Transverse colon (tissue), 4 donors: ENCODE data around the gene TEX11. TPM values are rescaled to one million over a fixed set of nuclear protein-coding genes. Genes with fewer than 3 reads are reported as not detected.

Experiments used
- DNase-seq: peaks from one replicate; pipeline ENCODE4 v3.0.0-alpha.2; 2019
- H3K27ac ChIP-seq, 4 donors: fragments of 200-600 bp; sonication (generic); 2 replicates each; pipeline ENCODE4 v1.5.1; 2016 to 2018; ENCODE audit warnings: inconsistent platforms in 4 of 4
- H3K27me3 ChIP-seq: fragments of 200-600 bp; sonication (generic); 2 replicates; pipeline ENCODE4 v1.5.1; 2017; ENCODE audit warnings: inconsistent platforms
- H3K36me3 ChIP-seq, 4 donors: fragments of 200-600 bp; sonication (generic); 2 replicates each; pipeline ENCODE4 v1.5.1; 2017 to 2019; ENCODE audit warnings: inconsistent platforms in 4 of 4
- H3K4me1 ChIP-seq, 4 donors: fragments of 200-600 bp; sonication (generic); 2 replicates each; pipeline ENCODE4 v1.5.1; 2017 to 2020; ENCODE audit warnings: inconsistent platforms in 4 of 4
- H3K4me3 ChIP-seq, 4 donors: fragments of 200-600 bp; sonication (generic); 1 replicate in 1 of 4; 2 replicates in 3 of 4; pipeline versions ENCODE4 v1.5.1 to v1.6.1; 2017 to 2019; ENCODE audit warnings: inconsistent platforms in 4 of 4
- H3K9me3 ChIP-seq, 2 donors: fragments of 200-600 bp; sonication (generic); 2 replicates each; pipeline ENCODE4 v1.5.1; 2017 to 2019; ENCODE audit warnings: inconsistent platforms in 2 of 2
- CTCF ChIP-seq, 5 experiments: fragments of 200-600 bp in 3 of 5; fragments of 450-650 bp in 2 of 5; sonication (generic) in 3 of 5; IDR thresholded peaks; 1 replicate in 2 of 5; 2 replicates in 3 of 5; pipeline ENCODE4 v1.5.1; 2016 to 2017; ENCODE audit warnings: antibody characterized with exemption in 5 of 5, inconsistent platforms in 3 of 5, mild to moderate bottlenecking in 2 of 5, moderate library complexity in 1 of 5
- EP300 ChIP-seq: sonication (generic); formaldehyde crosslinking; IDR thresholded peaks from one replicate; pipeline ENCODE4 v1.6.1; 2017; ENCODE audit warnings: antibody characterized with exemption, low read depth
- POLR2A ChIP-seq: fragments of 450-650 bp; IDR thresholded peaks from one replicate; pipeline ENCODE4 v1.6.1; 2016; ENCODE audit warnings: antibody characterized with exemption, mild to moderate bottlenecking, moderate library complexity
- POLR2AphosphoS5 ChIP-seq, 3 donors: sonication (generic); formaldehyde crosslinking; IDR thresholded peaks; one replicate each; pipeline ENCODE4 v1.6.1; 2016; ENCODE audit warnings: antibody characterized with exemption in 3 of 3
- WGBS, 2 donors: methylation state at CpG; one replicate each; pipeline ENCODE4 v1.1.5; 2018; ENCODE audit warnings: low coverage in 1 of 2; 5-methylcytosine and 5-hydroxymethylcytosine counted together
- in situ Hi-C, 4 donors: fragments of 200-750 bp; cut with MboI; loops; one replicate each; pipeline versions ENCODE4 v1.15.0 to v1.15.1; 2017; ENCODE audit warnings: low sequenced_read_pairs in 3 of 4, low pct_ligation_motif_present in 1 of 4, low pct_unique_long_range_greater_than_20kb in 1 of 4
- intact Hi-C: fragments of 100-400 bp; cut with DNase I; formaldehyde crosslinking; loops from one replicate; pipeline ENCODE4 v1.15.1; 2023; ENCODE audit warnings: low total_unique reads
- total RNA-seq, 4 donors: library from RNA; depleted of rRNA; stranded (reverse); fragments of >200 nt; gene quantifications; one replicate each; pipeline ENCODE4 v1.1.0, GENCODE V29; 2016

Gene TEX11
- total RNA-seq, 4 donors from 2014 or later, result 0.27 to 0.79 TPM; not detected in 2

DNA sequence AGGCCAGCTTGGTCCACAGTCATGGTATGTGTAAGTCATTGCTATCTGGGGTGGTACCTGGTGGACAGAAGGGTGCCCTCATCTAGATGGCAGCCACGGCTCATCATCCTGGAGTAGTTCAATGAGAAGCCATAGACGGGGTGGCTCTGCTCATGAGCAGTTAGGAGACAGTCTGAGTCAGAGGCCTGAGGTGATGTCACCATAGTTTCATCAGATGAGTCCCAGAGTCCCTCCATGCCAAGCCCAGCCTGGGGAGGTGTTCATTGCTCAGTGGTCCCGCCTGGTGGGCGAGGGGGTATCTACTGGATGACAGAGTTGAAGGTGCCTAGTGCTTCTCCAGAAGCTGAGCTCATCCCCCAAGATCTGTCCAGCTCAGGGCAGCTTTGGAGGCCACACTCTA lies 414.1 kb downstream of the TEX11 start:
- Histone ChIP-seq H3K9me3 (no peaks in the 10 kb centered on the region), H3K4me1 (no peaks in the 10 kb centered on the region), H3K27ac (no peak overlapping the region), H3K27me3 (no peaks in the 10 kb centered on the region), H3K36me3 (no peaks in the 10 kb centered on the region), H3K4me3 (no peak overlapping the region)
- DNase-seq, result no peak
- TF ChIP-seq CTCF (IDR thresholded peaks at IDR 0.05), result no peak
- TF ChIP-seq EP300, result no peak
- no peak for TF ChIP-seq POLR2A
- no peak for TF ChIP-seq POLR2AphosphoS5 (IDR thresholded peaks at IDR 0.05)
- in situ Hi-C loops, result no loop called here
- WGBS, 2 donors, result 58% methylated on average over 4 of the region's 4 CpGs; no CpG with 5 or more reads in 1 of the 2 donors
- intact Hi-C loops, result no loop called here

GRCh38 chrX:70488856-70489255 lies 419.7 kb downstream of the TEX11 start:
- peaks cover 0 to 18% (median 5%) of the 10 kb centered on the region in 4 donors for H3K4me1 ChIP-seq
- WGBS, 2 donors, result 57 to 60% methylated on average over 2 of the region's 2 CpGs
- no peak overlapping the region for H3K27ac ChIP-seq
- H3K27me3 ChIP-seq, result no peaks in the 10 kb centered on the region
- no peaks in the 10 kb centered on the region for H3K9me3 ChIP-seq
- TF ChIP-seq POLR2AphosphoS5 (IDR thresholded peaks at IDR 0.05) (no peak), EP300 (no peak), POLR2A (no peak), CTCF (IDR thresholded peaks at IDR 0.05) (no peak)
- H3K36me3 ChIP-seq, result no peaks in the 10 kb centered on the region
- in situ Hi-C loops, result no loop called here
- intact Hi-C loops, result no loop called here
- H3K4me3 ChIP-seq, result no peak overlapping the region
- no peak for DNase-seq

DNA sequence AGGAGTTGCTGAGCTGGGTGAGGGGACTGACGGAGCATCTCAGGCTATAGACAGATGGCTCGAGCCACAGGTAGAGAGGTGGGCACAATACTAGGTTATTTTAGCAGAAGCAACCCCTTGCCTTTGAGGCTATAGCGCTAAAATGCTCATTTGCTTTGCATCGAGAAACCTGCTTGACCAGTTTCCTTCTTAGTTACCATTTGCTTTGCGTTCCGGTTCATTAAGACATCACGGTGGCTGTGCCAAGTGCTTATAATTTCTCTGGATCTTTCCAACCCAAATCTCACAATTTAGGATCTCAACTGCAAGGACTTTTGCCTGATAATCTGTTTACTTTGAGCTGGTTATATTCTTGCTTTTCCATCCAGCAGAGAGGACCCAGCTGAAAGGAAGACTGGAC lies 423.0 kb downstream of the TEX11 start:
- DNase-seq, result no peak
- intact Hi-C loops, result no loop called here
- WGBS, 2 donors, result 56% methylated on average over 7 of the region's 7 CpGs; no CpG with 5 or more reads in 1 of the 2 donors

GRCh38 chrX:70482300-70482699 lies 426.2 kb downstream of the TEX11 start:
- Histone ChIP-seq H3K9me3 (no peaks in the 10 kb centered on the region), H3K36me3 (no peaks in the 10 kb centered on the region), H3K27ac (peak overlapping the region; percentile 82 to 92 (median 86)), H3K27me3 (no peaks in the 10 kb centered on the region), H3K4me1 (peaks cover 9 to 57% (median 28%) of the 10 kb centered on the region in 4 donors), H3K4me3 (no peak overlapping the region)
- TF ChIP-seq CTCF (IDR thresholded peaks at IDR 0.05), result no peak
- TF ChIP-seq EP300, result no peak
- TF ChIP-seq POLR2AphosphoS5 (IDR thresholded peaks at IDR 0.05), result no peak
- no peak for TF ChIP-seq POLR2A
- in situ Hi-C loops, result no loop called here
- WGBS, 2 donors, result 90% methylated on average over 2 of the region's 2 CpGs; no CpG with 5 or more reads in 1 of the 2 donors
- DNase-seq, result no peak
- intact Hi-C loops, result no loop called here

More for the DNA sequence above, 423.0 kb downstream of the TEX11 start:
- Histone ChIP-seq H3K36me3 (no peaks in the 10 kb centered on the region), H3K4me1 (peaks cover 7 to 35% (median 20%) of the 10 kb centered on the region in 4 donors), H3K4me3 (no peak overlapping the region), H3K27me3 (no peaks in the 10 kb centered on the region), H3K27ac (peak overlapping the region; percentile 28 to 89 (median 54)), H3K9me3 (no peaks in the 10 kb centered on the region)
- TF ChIP-seq POLR2AphosphoS5 (IDR thresholded peaks at IDR 0.05), result no peak
- no peak for TF ChIP-seq CTCF (IDR thresholded peaks at IDR 0.05)
- TF ChIP-seq EP300, result no peak
- in situ Hi-C loops, result no loop called here
